Muscle of arm (tissue), 12 donors: ENCODE results near the gene CCNJ. TPM values are rescaled to one million over a fixed set of nuclear protein-coding genes. Genes with fewer than 3 reads are reported as not detected.

Experiments used
- DNase-seq: peaks from one replicate; pipeline ENCODE4 v3.0.0-alpha.2; 2013
- polyA plus RNA-seq, 12 donors: library from polyadenylated mRNA; unstranded; fragments of 120-200 nt; gene quantifications; one replicate each; pipeline ENCODE4 v1.2.1, GENCODE V29; 2013; ENCODE audit not compliant: insufficient read length in 12 of 12

The CCNJ gene
- polyA plus RNA-seq, 12 donors: 8.2 to 12.7 (median 11.5) TPM; not detected in 1

DNA sequence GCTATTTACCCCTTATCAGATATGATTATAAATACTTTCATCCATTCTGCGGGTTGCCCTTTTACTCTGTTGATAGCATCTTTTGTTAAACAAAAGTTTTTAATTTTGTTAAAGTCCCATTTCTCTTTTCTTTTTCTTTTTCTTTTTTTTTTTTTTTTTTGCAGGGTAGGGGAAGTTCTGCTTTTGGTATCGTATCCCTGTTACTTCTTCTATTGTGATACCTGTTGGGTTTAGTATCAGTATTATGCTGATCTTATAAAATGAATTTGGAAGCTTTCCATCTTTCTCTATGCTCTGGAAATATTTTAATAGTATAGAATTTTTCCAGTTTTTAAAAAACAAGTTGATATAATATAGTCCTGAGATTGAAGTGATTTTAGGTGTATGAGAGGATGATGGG, 6.0 kb downstream of the CCNJ start:
- DNase-seq: no peak

DNA sequence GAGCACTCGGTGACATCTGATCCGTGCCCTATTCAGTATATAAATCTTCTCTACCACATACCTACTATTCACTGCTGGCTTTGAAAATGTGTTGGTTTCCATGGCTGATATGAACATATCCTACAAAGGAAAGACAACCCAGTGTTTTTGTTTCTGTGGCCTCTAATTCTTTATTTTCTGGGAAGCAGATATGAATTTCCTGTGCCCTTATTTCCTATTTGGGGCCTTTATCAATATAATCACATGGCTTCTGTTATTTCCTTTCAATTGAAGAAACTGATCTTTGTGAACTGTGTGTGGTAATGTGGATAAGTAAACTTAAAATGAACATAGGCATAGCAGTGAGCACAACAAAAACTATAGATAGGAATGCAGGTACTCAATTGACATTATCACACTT, 10.6 kb downstream of the CCNJ start:
- no peak for DNase-seq

DNA sequence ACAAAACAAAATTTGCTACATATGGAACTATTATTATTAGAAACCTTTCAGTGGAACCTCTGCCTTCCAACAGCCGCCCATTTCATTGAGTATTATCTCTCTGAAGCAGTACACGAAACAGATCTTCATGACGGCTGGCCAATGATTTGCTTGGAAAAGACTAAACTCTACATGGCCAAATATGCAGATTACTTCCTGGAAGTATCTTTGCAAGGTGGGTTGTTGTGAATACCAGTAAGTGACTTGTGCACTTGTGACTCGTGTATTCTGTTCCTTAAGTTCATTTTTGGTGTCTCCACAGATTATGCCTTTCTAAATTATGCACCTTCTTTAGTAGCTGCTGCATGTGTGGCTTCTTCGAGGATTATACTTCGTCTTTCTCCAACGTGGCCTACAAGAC, 13.4 kb downstream of the CCNJ start:
- no peak for DNase-seq

DNA sequence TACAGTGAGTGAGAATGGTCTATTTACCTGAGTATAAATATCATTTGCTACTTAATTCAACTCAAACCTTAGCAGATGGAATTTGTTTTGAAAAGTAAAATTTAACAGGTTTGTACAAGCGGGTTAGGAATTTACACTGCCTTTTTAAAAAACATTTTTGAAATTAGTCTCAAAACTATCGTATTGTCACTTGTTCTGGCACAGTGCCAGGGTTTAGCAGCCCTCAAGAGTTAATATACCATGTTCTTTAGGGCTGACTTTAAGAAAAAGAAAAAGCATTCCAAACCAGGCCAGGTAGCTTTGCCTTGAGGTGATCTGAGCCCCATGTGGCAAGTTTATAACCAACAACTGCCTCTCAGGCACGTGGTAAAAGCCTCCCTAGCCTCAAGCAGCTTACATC, 17.8 kb downstream of the CCNJ start:
- DNase-seq: no peak

DNA sequence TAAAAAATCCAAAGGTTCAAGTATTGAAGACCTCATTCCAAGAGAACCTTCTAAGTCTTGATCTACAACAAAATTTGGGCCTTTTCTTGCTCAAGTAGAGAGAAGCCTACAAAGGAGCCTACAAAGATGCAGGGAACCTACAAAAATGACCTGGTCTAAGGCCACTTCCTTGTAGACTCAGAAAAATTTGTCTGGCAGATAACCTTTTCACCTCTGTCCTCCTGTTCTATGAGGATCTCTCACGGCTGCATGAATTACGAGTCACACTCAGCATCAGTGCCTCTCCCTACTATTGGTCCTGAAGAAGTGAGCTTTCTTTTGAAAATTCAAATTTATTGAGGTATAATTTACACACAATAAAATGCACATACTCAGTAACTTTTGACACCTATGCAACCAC, 29.3 kb downstream of the CCNJ start:
- no peak for DNase-seq

DNA sequence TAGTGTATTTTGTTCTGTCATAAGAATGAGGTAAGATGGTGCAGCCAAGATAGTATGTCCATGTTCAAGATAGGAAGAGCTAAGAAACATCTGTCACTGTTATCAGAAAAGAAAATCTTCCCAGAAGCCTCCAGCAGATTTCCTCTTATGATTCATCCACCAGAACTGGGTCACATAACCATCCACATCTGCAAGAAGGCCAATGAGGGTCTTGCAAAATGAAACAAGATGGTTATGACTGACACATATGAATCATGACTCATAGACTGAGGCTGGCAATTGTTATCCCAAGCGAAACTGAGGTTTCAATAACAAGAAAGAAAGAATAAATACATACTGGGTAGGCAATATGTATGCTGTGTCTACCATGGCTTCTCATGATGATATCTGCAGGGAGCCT, 30.3 kb downstream of the CCNJ start:
- no peak for DNase-seq

DNA sequence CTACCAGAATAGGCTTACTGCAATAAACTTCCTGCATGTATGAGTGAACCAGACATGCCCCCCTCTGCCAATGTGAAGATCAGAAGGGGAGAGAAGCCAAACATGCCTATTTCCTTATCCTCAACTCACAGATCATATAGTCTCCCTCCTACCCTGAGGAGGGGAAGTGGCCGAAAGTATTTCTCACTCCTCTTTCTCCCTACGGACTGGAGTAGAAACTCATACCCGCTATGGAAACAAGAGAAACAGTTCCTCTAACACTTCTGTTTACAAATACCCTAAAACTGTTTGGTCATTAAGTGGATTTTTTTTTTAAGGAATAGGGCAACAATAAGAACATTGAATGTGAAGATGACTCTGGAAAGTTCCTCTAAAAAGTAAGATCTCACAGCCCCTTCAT, 31.4 kb downstream of the CCNJ start:
- no peak for DNase-seq

DNA sequence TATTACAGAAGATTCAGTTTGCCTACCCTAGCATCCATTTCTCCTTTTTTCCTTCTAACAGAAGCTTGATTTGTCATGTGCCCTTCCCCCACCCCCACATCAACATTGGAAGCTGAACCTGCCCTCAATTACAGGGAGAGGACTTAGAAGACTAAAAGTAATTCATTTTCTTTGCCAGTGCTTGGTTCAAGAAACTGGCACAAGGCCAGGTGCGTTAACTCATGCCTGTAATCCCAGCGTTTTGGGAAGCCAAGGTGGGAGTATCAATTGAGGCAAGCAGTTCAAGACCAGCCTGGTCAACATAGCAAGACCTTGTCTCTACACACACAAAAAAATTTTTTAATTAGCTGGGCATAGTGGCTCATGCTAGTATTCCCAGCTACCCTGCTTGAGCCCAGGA, 32.6 kb downstream of the CCNJ start:
- DNase-seq: no peak

DNA sequence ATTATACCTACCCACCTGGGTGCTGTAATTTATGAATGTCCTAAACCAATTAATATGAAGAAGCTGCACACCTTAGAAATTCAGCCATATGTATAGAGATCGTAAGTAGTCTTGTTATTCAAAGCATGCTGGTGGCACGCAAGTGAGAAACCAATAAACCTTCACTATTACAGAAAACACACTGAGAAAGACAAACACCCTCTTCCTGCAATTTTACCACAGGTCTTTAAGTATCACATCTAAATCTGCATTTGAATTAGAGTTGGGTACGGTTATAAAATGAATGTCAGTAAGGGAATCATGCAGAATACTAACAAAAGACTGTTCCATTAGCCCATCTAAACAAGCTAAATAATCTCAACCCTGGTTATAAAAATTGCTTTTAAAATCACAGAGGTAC, 33.8 kb downstream of the CCNJ start:
- DNase-seq: no peak

DNA sequence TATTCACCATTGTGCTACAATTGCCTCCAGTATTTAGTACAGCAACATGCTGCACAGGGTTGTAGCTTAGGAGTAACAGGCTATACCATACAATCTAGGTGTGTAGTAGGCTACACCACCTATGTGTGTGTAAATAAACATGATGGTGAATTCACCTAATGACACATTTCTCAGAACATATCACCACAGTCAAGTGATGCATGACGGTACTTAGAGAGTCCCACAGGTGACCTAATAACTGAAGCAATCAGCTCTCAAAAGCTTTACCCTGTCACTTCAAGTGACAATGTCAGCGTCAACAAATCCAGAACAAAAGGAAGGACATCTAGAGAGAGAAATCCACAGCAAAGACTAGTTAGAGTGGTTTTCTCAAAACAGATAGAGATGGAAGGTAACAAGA, 38.8 kb downstream of the CCNJ start:
- DNase-seq: no peak

DNA sequence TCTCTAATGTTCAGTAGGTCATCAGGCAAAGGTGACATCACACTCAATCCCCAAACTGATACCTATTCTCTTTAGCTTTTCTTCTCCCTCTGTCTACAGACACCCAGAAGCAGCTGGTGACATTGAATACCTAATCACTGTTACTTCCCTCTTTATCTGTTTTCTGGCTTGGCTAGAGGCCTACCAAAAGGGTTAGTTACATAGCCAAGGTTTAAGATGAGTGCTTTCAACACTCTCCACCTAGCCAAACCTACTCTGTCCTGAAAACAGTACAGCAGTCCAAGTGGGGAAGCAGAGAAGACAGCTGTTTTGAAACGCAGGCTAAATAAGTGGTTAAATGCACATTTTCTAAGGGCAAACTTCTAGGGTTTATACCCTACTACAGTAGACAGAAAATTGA, 39.4 kb downstream of the CCNJ start:
- DNase-seq: no peak

DNA sequence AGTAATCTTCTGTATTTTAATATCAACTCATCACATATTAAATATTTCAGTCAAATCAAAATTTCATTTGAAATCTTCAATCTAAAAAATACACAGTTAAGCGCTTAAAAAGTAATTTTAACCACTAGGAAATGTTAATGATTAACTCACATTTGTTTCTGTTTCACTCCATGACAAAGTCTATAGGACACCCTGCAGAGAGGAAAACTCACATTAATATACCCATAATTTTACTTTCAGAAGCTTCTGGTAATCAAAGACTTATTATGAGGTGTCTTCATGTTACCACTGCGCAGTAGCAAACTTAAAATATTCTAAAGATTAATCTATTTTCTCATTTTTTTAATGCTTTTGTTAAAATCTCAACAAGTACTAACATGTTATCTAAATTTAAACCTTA, 45.7 kb downstream of the CCNJ start:
- no peak for DNase-seq

DNA sequence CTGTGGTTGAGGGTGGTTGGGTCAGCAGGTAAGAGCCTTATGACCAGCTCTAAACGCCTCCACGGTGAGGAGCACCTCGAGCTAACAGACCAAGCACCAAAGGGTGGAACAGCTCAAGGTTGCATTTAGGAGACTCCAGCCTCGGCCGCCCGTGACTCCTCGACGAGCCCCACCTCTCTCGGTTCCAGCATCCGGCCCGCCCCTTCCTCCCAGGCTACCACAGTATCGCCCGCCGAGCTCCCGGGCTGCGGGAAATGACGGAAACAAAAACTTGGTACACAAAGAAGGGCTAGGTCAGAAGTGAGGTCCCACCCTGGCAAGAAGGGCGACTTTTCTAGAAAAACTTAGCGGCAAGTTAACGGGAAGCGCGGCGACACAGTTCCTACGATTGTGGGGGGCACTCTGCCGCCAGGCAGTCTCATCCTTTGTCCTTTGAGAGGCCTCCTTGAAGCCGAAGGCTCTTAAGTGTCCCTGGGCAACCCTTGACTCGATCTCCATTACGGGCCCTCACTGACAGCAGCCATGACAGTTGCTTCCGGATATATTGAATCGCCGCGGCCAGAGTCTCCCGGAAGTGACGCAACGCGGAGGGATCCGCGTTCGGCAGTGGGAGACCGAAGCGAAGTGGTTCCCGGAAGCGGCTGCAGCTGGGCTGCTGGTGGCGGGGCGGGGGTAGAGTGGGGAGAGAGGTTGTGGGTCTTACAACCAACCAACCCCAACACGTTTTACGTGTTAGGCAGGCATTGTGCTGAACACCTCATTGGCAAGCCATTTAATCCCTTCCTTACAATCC, 46.5 kb downstream of the CCNJ start:
- peak; percentile 98 for DNase-seq

DNA sequence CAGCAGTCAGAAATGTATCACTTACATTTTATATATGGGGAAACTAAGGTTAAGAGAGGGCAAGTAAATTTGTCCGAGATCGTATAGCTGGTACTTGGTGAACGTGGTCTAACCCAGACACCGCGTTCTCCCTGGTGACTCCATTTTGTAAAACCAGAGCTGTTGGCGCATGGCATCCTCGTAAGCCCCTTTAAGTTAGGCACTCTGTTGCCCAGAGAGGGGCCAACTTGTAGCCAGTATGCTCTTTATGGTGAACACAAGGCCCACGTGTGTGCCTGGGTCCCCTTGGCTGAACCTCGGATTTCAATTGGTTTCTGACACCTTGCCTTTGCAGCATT, 47.0 kb downstream of the CCNJ start:
- no peak for DNase-seq

DNA sequence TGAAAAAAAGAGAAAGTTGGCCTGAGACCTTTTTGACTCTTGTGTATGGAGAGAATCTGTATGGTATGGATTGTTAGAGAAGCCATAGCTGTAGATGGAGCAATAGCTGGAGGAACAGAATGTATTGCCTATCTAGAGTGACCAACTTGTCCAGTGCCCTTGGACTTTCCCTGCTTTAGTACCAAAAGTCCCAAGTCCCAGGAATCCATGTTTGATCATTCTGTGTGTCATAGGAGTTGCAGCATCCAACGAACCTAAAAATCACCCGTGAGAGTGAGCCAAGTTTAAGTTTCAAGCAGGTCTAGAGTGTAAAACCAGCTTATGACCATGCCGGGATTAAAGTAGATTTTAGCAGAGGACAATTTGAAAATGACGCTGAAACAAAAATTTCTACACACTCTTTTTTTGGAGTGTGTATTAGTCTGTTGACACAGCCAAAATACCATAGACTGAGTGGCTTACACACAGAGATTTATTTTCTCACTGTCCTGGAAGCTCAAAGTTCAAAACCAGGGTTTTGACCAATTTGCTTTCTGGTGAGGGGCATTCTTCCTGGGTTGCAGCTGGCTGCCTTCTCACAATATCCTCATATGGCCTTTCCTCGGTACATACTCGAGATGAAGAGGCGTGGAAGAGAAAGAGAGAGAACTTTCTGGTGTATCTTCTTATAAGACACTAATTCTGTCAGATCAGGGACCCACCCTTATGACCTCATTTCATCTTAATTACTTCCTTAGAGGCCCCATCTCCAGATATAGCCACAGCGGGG, 49.8 kb downstream of the CCNJ start:
- no peak for DNase-seq

DNA sequence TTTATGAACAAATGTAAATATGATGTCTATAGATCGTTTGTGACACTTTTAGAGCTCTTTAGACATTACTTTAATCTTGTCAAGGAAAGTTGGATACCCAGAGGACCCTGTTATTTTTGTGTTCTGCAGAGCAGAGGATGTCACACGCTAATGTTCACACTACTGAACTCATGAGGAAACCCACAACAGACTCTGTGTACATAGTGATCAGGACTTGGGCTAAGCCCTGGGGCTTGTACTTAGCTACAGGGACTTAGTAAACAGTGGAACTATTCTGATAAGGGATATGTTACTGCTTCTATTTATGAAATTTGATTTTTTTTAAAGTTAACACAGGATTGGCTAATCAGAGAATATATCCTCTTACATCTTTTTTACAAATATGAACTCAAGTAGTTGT, 50.6 kb downstream of the CCNJ start:
- no peak for DNase-seq

DNA sequence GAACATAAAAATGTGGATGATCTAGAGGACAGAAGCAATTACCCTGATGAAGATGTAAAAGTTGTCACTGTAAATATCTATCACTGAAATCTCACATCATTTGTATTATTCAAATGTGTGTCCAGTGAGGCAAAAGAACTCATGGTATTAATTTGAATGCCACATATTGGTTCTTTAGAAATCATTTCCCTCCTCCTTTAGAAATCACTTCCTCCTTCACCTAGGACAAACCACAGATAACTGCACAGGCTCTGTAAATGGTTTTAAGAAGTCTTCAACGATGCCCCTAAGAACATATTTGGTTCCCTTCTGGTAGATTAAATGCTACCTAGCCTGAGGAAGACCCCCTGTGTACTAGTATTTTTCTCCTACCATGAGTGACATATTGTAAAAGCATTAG, 53.6 kb downstream of the CCNJ start:
- DNase-seq: no peak

DNA sequence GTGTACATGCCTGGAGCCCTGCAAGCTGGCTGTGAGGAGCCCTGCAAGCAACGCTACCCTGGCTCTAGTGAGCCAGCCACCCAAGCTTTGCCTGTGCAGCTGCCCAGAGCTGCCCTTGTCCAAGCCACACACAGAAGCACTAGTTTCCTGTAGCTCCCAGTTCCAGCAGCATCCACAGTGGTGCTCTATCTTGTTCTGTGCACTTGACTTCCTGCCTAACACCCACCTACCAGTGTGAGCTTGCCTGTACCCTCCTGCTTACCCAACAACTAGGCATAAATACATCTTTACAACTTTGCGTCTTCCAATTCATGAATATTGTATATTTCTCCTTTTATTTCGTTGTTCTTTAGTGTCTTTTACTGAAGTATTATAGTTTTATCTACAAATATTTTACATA, 54.5 kb downstream of the CCNJ start:
- DNase-seq: no peak

DNA sequence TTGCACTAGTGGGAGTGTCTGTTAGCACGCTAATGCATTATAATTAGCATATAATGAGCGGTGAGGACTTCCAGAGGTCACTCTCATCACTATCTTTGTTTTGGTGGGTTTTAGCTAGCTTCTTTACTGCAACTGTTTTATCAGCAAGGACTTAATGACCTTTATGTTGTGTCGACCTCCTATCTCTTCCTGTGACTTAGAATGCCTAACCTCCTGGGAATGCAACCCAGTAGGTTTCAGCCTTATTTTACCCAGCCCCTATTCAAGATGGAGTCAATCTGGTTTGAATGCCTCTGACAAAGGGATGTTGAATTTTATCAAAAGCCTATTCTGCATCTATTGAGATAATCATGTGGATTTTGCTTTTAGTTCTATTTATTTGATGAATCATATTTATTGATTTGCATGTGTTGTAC, 64.2 kb downstream of the CCNJ start:
- DNase-seq: no peak
